ENCODE results near the gene ADAMTS12. TPM values are rescaled to one million over a fixed set of nuclear protein-coding genes. Genes with fewer than 3 reads are reported as not detected.

ADAMTS12 gene
- total RNA-seq, 1 donor from 2014 or later, result 1.2 TPM

GRCh38 chr5:33657804-33658440, 233.9 kb downstream of the ADAMTS12 start:
- DNase-seq (ENCODE audit: low read depth in 2 of 2), result no peak

GRCh38 chr5:33657176-33657575, 234.6 kb downstream of the ADAMTS12 start:
- no peak for DNase-seq (ENCODE audit: low read depth in 2 of 2)

- DNase-seq (ENCODE audit: low read depth in 2 of 2), result no peak
These were observed 240.9 kb downstream of the ADAMTS12 start for GRCh38 chr5:33650911-33651310.

GRCh38 chr5:33649549-33650482, 242.0 kb downstream of the ADAMTS12 start:
- no peak for DNase-seq (ENCODE audit: low read depth in 2 of 2)

- peak in 1 of 2 donors; percentile 25 for DNase-seq (ENCODE audit: low read depth in 2 of 2)
These were observed 249.9 kb downstream of the ADAMTS12 start for GRCh38 chr5:33641744-33642505.

- no peak for DNase-seq (ENCODE audit: low read depth in 2 of 2)
These were observed 252.3 kb downstream of the ADAMTS12 start for GRCh38 chr5:33639474-33639873.

- no peak for DNase-seq (ENCODE audit: low read depth in 2 of 2)
These were observed 254.8 kb downstream of the ADAMTS12 start for GRCh38 chr5:33637011-33637410.

GRCh38 chr5:33635582-33635981, 256.2 kb downstream of the ADAMTS12 start:
- no peak for DNase-seq (ENCODE audit: low read depth in 2 of 2)

GRCh38 chr5:33633699-33634098, 258.1 kb downstream of the ADAMTS12 start:
- no peak for DNase-seq (ENCODE audit: low read depth in 2 of 2)

GRCh38 chr5:33631786-33632185, 260.0 kb downstream of the ADAMTS12 start:
- no peak for DNase-seq (ENCODE audit: low read depth in 2 of 2)

GRCh38 chr5:33631139-33631538, 260.7 kb downstream of the ADAMTS12 start:
- no peak for DNase-seq (ENCODE audit: low read depth in 2 of 2)

GRCh38 chr5:33629999-33630398, 261.8 kb downstream of the ADAMTS12 start:
- no peak for DNase-seq (ENCODE audit: low read depth in 2 of 2)

GRCh38 chr5:33628796-33629195, 263.0 kb downstream of the ADAMTS12 start:
- no peak for DNase-seq (ENCODE audit: low read depth in 2 of 2)

- DNase-seq (ENCODE audit: low read depth in 2 of 2), result no peak
These were observed 270.3 kb downstream of the ADAMTS12 start for GRCh38 chr5:33621514-33621913.

- DNase-seq (ENCODE audit: low read depth in 2 of 2), result no peak
These were observed 277.8 kb downstream of the ADAMTS12 start for GRCh38 chr5:33614039-33614438.

- no peak for DNase-seq (ENCODE audit: low read depth in 2 of 2)
These were observed 279.4 kb downstream of the ADAMTS12 start for GRCh38 chr5:33612386-33612785.

GRCh38 chr5:33611877-33612276, 279.9 kb downstream of the ADAMTS12 start:
- DNase-seq (ENCODE audit: low read depth in 2 of 2), result no peak

GRCh38 chr5:33608344-33609041, 283.3 kb downstream of the ADAMTS12 start:
- peak; percentile 7 to 20 for DNase-seq (ENCODE audit: low read depth in 2 of 2)

- no peak for DNase-seq (ENCODE audit: low read depth in 2 of 2)
These were observed 287.3 kb downstream of the ADAMTS12 start for GRCh38 chr5:33604503-33604902.

- DNase-seq (ENCODE audit: low read depth in 2 of 2), result no peak
These were observed 289.9 kb downstream of the ADAMTS12 start for GRCh38 chr5:33601881-33602280.

- DNase-seq (ENCODE audit: low read depth in 2 of 2), result no peak
These were observed 296.5 kb downstream of the ADAMTS12 start for GRCh38 chr5:33595303-33595702.
